OCI-LY7 (cell line): Measurements from ENCODE around the gene TFDP3. TPM values are rescaled to one million over a fixed set of nuclear protein-coding genes. Genes with fewer than 3 reads are reported as not detected.

Experiments
- BruUV-seq: library from RNA; stranded (reverse); fragments of 400-500 nt; replicated peaks from 2 replicates; lab custom pipeline; 2021; lab: Mats Ljungman, UMichigan
- CTCF ChIA-PET: fragments of 300-600 bp; sonication (Branson Sonifier 250); formaldehyde crosslinking; loops from one replicate; lab custom pipeline; 2022; ENCODE audit warnings: antibody characterized with exemption; ENCODE audit not compliant: unreplicated experiment; lab: Charles Lee
- POLR2A ChIA-PET: fragments of 300-600 bp; sonication (Branson Sonifier 250); formaldehyde crosslinking; loops from one replicate; lab custom pipeline; 2022; ENCODE audit warnings: antibody characterized with exemption; lab: Charles Lee
- DNase-seq: peaks from one replicate; pipeline ENCODE4 v3.0.0-alpha.2; 2015; ENCODE audit warnings: low spot score
- H2AFZ ChIP-seq: fragments of 200-600 bp; sonication (generic), shearing (Covaris generic); 2 replicates; pipeline ENCODE4 v1.6.1; 2014; ENCODE audit warnings: mild to moderate bottlenecking, antibody characterized with exemption, low read length, moderate library complexity
- H3K27ac ChIP-seq: fragments of 200-600 bp; sonication (generic); 2 replicates; pipeline ENCODE4 v1.5.1; 2014; ENCODE audit warnings: mixed run types, low read depth, mild to moderate bottlenecking, moderate library complexity, low read length, inconsistent platforms; ENCODE audit not compliant: poor library complexity, severe bottlenecking
- H3K36me3 ChIP-seq: fragments of 200-600 bp; sonication (generic); 2 replicates; pipeline ENCODE4 v1.6.1; 2014; ENCODE audit warnings: mild to moderate bottlenecking, antibody characterized with exemption, low read length, moderate library complexity, mixed read lengths; ENCODE audit not compliant: insufficient read depth
- H3K4me1 ChIP-seq: fragments of 200-600 bp; sonication (generic); 2 replicates; pipeline ENCODE4 v1.5.1; 2014; ENCODE audit warnings: mild to moderate bottlenecking, low read length; ENCODE audit not compliant: insufficient read depth, poor library complexity, severe bottlenecking
- H3K4me2 ChIP-seq: fragments of 200-600 bp; sonication (generic); 2 replicates; pipeline ENCODE4 v1.6.1; 2014; ENCODE audit warnings: mild to moderate bottlenecking, low read length
- H3K4me3 ChIP-seq: fragments of 200-600 bp; sonication (generic); 2 replicates; pipeline ENCODE4 v1.5.1; 2014; ENCODE audit warnings: mild to moderate bottlenecking, low read depth, low read length; ENCODE audit not compliant: poor library complexity, severe bottlenecking
- H3K79me2 ChIP-seq: fragments of 200-600 bp; sonication (generic); 2 replicates; pipeline ENCODE4 v1.6.1; 2016; ENCODE audit warnings: low read depth, mild to moderate bottlenecking, low read length, moderate library complexity, mixed read lengths; ENCODE audit not compliant: insufficient read depth
- H3K9me2 ChIP-seq: fragments of 200-600 bp; sonication (generic); 2 replicates; pipeline ENCODE4 v1.6.1; 2016; ENCODE audit warnings: mild to moderate bottlenecking, low read length, mixed read lengths; ENCODE audit not compliant: insufficient read depth
- H3K9me3 ChIP-seq: fragments of 200-600 bp; sonication (generic); 2 replicates; pipeline ENCODE4 v1.6.1; 2014; ENCODE audit warnings: mild to moderate bottlenecking, mixed run types, low read length, mixed read lengths
- H4K20me1 ChIP-seq: fragments of 200-600 bp; sonication (generic); 2 replicates; pipeline ENCODE4 v1.6.1; 2014; ENCODE audit warnings: mild to moderate bottlenecking, antibody characterized with exemption, low read length, moderate library complexity, mixed read lengths; ENCODE audit not compliant: insufficient read depth
- EZH2phosphoT487 ChIP-seq: fragments of 200-600 bp; sonication (generic); IDR thresholded peaks from 2 replicates; pipeline ENCODE4 v1.6.1; 2018; ENCODE audit warnings: low read depth, borderline replicate concordance, mild to moderate bottlenecking, mixed run types, antibody characterized with exemption, low read length, moderate library complexity, mixed read lengths
- intact Hi-C: fragments of 100-400 bp; cut with micrococcal nuclease; formaldehyde crosslinking; loops from one replicate; pipeline ENCODE4 v1.10.0; 2022; ENCODE audit not compliant: unreplicated experiment
- total RNA-seq, 2 experiments: library from RNA; depleted of rRNA in 1 of 2; stranded (reverse); fragments of >200 nt in 1 of 2; shearing (Covaris generic) in 1 of 2; gene quantifications; 2 replicates each; pipeline ENCODE4 v1.2.3, GENCODE V29; 2014 to 2022
- TF ChIP-seq, protein P1 (sequence below): fragments of 200-600 bp; sonication (generic); conservative IDR thresholded peaks from 2 replicates; pipeline ENCODE4 v1.5.1; 2014; ENCODE audit warnings: mild to moderate bottlenecking, antibody characterized with exemption, low read length, moderate library complexity, mixed read lengths

Gene TFDP3
- total RNA-seq, 2 experiments from 2014 or later = not detected

DNA sequence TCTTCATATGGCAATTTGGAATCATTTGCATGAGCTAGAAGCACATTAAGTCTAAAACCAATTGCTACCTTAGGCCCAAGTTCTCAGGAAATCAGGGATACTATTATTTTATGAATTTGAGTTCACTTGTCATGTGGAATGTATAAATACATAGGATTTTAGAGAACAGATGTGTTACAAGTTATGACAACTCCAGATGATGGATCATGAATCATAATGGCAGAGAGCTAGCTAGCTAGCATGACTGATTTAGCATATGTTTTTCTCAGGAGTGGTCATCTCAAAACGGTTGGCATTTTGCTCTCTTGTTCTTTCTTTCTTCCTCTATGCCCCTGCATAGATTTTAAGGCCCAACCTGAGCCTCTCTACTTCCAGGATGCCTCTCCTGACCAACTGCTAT lies 14.2 kb upstream of the TFDP3 start:
- Histone ChIP-seq H3K4me2 (no peak overlapping the region), H3K36me3 (no peaks in the 10 kb centered on the region), H3K9me2 (no peaks in the 10 kb centered on the region), H3K27ac (no peak overlapping the region), H3K9me3 (no peaks in the 10 kb centered on the region), H3K4me3 (no peak overlapping the region), H4K20me1 (no peaks in the 10 kb centered on the region), H3K4me1 (no peaks in the 10 kb centered on the region), H2AFZ (no peak overlapping the region), H3K79me2 (no peaks in the 10 kb centered on the region)
- intact Hi-C loops = no loop called here
- no peak for DNase-seq
- ChIA-PET CTCF (no interaction called here), POLR2A (no interaction called here)
- no peak for TF ChIP-seq EZH2phosphoT487
- TF ChIP-seq, protein P1, sequence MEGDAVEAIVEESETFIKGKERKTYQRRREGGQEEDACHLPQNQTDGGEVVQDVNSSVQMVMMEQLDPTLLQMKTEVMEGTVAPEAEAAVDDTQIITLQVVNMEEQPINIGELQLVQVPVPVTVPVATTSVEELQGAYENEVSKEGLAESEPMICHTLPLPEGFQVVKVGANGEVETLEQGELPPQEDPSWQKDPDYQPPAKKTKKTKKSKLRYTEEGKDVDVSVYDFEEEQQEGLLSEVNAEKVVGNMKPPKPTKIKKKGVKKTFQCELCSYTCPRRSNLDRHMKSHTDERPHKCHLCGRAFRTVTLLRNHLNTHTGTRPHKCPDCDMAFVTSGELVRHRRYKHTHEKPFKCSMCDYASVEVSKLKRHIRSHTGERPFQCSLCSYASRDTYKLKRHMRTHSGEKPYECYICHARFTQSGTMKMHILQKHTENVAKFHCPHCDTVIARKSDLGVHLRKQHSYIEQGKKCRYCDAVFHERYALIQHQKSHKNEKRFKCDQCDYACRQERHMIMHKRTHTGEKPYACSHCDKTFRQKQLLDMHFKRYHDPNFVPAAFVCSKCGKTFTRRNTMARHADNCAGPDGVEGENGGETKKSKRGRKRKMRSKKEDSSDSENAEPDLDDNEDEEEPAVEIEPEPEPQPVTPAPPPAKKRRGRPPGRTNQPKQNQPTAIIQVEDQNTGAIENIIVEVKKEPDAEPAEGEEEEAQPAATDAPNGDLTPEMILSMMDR = no peak
- no TSS peak for BruUV-seq

DNA sequence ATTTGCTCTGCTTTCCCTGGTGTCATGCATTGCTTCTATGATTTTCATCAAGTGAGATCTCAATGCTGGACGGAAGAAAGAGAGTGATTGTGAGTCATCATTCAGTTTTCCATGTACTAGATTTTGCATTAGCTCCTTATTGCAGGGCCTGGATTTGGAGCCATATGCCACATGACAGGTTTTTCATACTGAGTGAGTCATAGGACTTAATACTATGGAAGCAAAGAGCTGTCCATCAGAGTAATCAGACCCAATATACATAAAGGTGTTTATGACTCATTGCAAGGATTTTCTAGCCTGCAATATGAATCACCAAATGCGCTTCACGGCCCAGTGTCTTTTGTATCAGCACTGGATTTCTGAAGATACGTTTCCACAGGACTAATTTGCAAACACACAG lies 11.2 kb upstream of the TFDP3 start:
- H3K27ac ChIP-seq = no peak overlapping the region
- no peaks in the 10 kb centered on the region for H4K20me1 ChIP-seq
- DNase-seq = no peak
- no peaks in the 10 kb centered on the region for H3K9me2 ChIP-seq
- H3K79me2 ChIP-seq = no peaks in the 10 kb centered on the region
- no peaks in the 10 kb centered on the region for H3K36me3 ChIP-seq
- H3K4me3 ChIP-seq = no peak overlapping the region
- H3K4me1 ChIP-seq = no peaks in the 10 kb centered on the region
- ChIA-PET CTCF (no interaction called here), POLR2A (interaction anchor here (0.5 kb wide), 1 partner anchor 419 kb away, joined by 3 read pairs; no protein-coding TSS in a partner anchor)
- no peak for TF ChIP-seq EZH2phosphoT487
- TF ChIP-seq, protein P1 = no peak
- H3K9me3 ChIP-seq = no peaks in the 10 kb centered on the region
- intact Hi-C loops = no loop called here
- BruUV-seq = no TSS peak
- no peak overlapping the region for H2AFZ ChIP-seq
- no peak overlapping the region for H3K4me2 ChIP-seq

DNA sequence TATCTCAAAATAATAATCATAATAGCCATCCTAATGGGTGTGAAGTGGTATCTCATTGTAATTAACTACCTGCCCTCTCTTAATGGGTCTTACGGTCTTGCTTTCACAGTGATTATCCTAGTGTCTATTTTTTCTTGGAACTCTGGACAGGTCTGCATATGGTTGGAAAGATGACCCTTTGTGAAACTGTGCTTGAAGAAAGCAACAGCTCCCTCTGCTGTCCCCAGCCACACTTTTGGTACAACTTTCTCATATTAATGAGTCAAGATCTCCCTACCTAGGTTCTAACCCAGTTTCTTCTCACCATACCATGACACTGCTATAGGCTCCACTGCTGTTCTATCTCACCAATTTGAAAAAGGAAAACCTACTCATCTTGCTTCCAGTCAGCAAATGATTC lies 2.4 kb downstream of the TFDP3 start:
- peak; percentile 0 for DNase-seq

More for the DNA sequence above, 2.4 kb downstream of the TFDP3 start:
- Histone ChIP-seq H3K9me2 (no peaks in the 10 kb centered on the region), H3K36me3 (no peaks in the 10 kb centered on the region), H2AFZ (no peak overlapping the region), H3K27ac (no peak overlapping the region), H3K9me3 (no peaks in the 10 kb centered on the region), H3K4me2 (no peak overlapping the region), H3K79me2 (no peaks in the 10 kb centered on the region), H3K4me3 (no peak overlapping the region), H4K20me1 (no peaks in the 10 kb centered on the region), H3K4me1 (no peaks in the 10 kb centered on the region)
- TF ChIP-seq, protein P1 = peak; percentile 42
- no peak for TF ChIP-seq EZH2phosphoT487
- ChIA-PET POLR2A (no interaction called here), CTCF (no interaction called here)
- intact Hi-C loops = no loop called here
- BruUV-seq = no TSS peak
